Lower leg skin (tissue), 4 donors: ENCODE results near the gene RGMB. TPM values are rescaled to one million over a fixed set of nuclear protein-coding genes. Genes with fewer than 3 reads are reported as not detected.

ENCODE experiments used
- DNase-seq, 2 donors: peaks; one replicate each; pipeline ENCODE4 v3.0.0-alpha.2; 2019; ENCODE audit warnings: low spot score in 2 of 2
- H3K4me3 ChIP-seq: fragments of 200-600 bp; sonication (generic); 2 replicates; pipeline ENCODE4 v1.5.1; 2017; ENCODE audit warnings: mild to moderate bottlenecking, low read depth; ENCODE audit not compliant: poor library complexity, severe bottlenecking
- POLR2A ChIP-seq, 2 donors: fragments of 450-650 bp; IDR thresholded peaks; one replicate each; pipeline ENCODE4 v1.6.1; 2016 to 2017; ENCODE audit warnings: antibody characterized with exemption in 2 of 2, mild to moderate bottlenecking in 1 of 2, moderate library complexity in 1 of 2
- WGBS, 2 donors: methylation state at CpG; one replicate each; pipeline ENCODE4 v1.1.5; 2018; 5-methylcytosine and 5-hydroxymethylcytosine counted together
- intact Hi-C: fragments of 100-400 bp; cut with DNase I; formaldehyde crosslinking; loops from one replicate; pipeline ENCODE4 v1.15.0; 2023; ENCODE audit warnings: low total_unique reads
- total RNA-seq, 4 donors: library from RNA; depleted of rRNA; stranded (reverse); fragments of >200 nt; gene quantifications; one replicate each; pipeline ENCODE4 v1.1.0, GENCODE V29; 2016
- TF ChIP-seq, protein P1 (sequence below), 3 donors: fragments of 450-650 bp; IDR thresholded peaks; one replicate each; pipeline ENCODE4 v1.5.1; 2016; ENCODE audit warnings: antibody characterized with exemption in 3 of 3, mild to moderate bottlenecking in 3 of 3, moderate library complexity in 2 of 3

The RGMB gene
- total RNA-seq, 4 donors from 2014 or later, result 58.5 to 75.3 (median 69.6) TPM

DNA sequence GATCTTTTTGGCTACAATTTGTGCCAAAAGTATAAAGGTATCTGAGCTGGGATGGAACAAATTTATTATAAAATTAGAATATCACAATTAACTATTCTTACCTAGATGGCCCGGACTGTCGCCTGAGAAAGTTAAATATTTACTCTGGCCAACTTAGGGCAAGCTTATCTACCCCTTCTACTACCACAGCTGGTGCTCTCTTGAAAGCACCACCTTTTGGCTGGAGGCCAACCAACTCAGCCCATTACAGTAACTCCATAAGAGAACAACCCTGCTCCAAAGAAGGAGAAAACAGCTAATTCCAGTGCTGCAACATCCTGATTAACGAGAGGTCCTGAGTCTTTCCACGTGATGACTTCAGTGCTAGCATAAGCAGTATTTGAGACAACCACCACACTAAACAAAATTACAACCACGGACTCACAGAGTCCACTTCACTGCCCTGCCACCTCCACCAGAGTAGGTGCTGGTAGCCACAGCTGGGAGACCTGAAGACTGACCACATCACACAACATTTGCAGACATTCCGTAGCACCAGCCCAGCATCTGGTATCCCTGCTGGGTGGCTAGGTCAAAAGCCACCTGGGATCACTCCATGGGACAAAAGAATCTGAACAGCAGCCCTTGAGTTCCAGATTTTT lies 43.2 kb downstream of the RGMB start:
- WGBS, 2 donors, result 93 to 94% methylated on average over 6 of the region's 6 CpGs
- no peak overlapping the region for H3K4me3 ChIP-seq
- no peak for TF ChIP-seq POLR2A (IDR thresholded peaks at IDR 0.05)
- TF ChIP-seq, protein P1, sequence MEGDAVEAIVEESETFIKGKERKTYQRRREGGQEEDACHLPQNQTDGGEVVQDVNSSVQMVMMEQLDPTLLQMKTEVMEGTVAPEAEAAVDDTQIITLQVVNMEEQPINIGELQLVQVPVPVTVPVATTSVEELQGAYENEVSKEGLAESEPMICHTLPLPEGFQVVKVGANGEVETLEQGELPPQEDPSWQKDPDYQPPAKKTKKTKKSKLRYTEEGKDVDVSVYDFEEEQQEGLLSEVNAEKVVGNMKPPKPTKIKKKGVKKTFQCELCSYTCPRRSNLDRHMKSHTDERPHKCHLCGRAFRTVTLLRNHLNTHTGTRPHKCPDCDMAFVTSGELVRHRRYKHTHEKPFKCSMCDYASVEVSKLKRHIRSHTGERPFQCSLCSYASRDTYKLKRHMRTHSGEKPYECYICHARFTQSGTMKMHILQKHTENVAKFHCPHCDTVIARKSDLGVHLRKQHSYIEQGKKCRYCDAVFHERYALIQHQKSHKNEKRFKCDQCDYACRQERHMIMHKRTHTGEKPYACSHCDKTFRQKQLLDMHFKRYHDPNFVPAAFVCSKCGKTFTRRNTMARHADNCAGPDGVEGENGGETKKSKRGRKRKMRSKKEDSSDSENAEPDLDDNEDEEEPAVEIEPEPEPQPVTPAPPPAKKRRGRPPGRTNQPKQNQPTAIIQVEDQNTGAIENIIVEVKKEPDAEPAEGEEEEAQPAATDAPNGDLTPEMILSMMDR (IDR thresholded peaks at IDR 0.05), result no peak
- intact Hi-C loops, result no loop called here
- DNase-seq, result no peak

GRCh38 chr5:98825582-98826375 lies 52.3 kb downstream of the RGMB start:
- WGBS, 2 donors, result 88 to 90% methylated on average over 4 of the region's 4 CpGs
- no peak for DNase-seq
- TF ChIP-seq, protein P1 (IDR thresholded peaks at IDR 0.05), result no peak
- TF ChIP-seq POLR2A (IDR thresholded peaks at IDR 0.05), result no peak
- H3K4me3 ChIP-seq, result no peak overlapping the region
- intact Hi-C loops, result no loop called here

DNA sequence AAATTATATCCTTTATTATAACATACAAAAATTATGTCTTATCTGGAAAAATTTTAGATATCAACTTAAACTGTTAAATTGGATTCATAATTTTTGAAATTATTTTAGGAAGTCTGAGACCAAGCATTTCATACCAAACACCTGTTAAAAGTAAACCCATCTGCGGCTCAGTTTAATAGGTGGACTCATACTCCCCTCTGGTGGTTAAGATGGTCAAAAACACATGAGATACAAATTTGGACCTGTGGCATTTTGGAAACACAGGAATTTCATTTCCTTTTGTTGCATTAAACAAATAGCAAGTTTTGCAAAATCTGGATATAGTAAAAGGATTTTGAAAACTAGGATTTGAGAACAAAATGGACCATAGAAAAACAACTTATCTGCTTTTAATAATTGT lies 53.7 kb downstream of the RGMB start:
- intact Hi-C loops, result no loop called here
- 25 to 30% methylated on average over 1 of the region's 1 CpG for WGBS, 2 donors
- no peak for TF ChIP-seq POLR2A (IDR thresholded peaks at IDR 0.05)
- TF ChIP-seq, protein P1 (IDR thresholded peaks at IDR 0.05), result no peak
- no peak overlapping the region for H3K4me3 ChIP-seq
- DNase-seq, result no peak

GRCh38 chr5:98827588-98828284 lies 54.3 kb downstream of the RGMB start:
- WGBS, 2 donors, result 80% methylated on average over 7 of the region's 7 CpGs
- intact Hi-C loops, result no loop called here
- DNase-seq, result no peak
- H3K4me3 ChIP-seq, result no peak overlapping the region
- no peak for TF ChIP-seq POLR2A (IDR thresholded peaks at IDR 0.05)
- TF ChIP-seq, protein P1 (IDR thresholded peaks at IDR 0.05), result no peak

GRCh38 chr5:98836175-98836574 lies 62.7 kb downstream of the RGMB start:
- 52 to 70% methylated on average over 5 of the region's 5 CpGs for WGBS, 2 donors

More at GRCh38 chr5:98836175-98836574, 62.7 kb downstream of the RGMB start:
- intact Hi-C loops, result no loop called here
- TF ChIP-seq, protein P1 (IDR thresholded peaks at IDR 0.05), result no peak
- TF ChIP-seq POLR2A (IDR thresholded peaks at IDR 0.05), result no peak
- no peak for DNase-seq
- no peak overlapping the region for H3K4me3 ChIP-seq
